ENCODE measurements around the gene FOSL2. TPM values are rescaled to one million over a fixed set of nuclear protein-coding genes. Genes with fewer than 3 reads are reported as not detected.

FOSL2 gene
- total RNA-seq, 1 experiment from 2014 or later: 53.7 TPM

GRCh38 chr2:28390746-28391563, 1.7 kb upstream of the FOSL2 start:
- CTCF ChIA-PET: interaction anchor here (0.6 to 1.8 kb wide), 5 partner anchors 12 to 709 kb away, joined by 3 to 10 read pairs (median 3); no protein-coding TSS in a partner anchor
- no peak overlapping the region for H3K4me3 Mint-ChIP-seq (ENCODE audit: low read depth, unreplicated experiment)
- BruUV-seq (replicated peaks): TSS peak; percentile 36
- peaks cover 30% of the 10 kb centered on the region for H3K36me3 Mint-ChIP-seq (ENCODE audit: insufficient read depth, unreplicated experiment)
- peak; percentile 64 for DNase-seq
- peak overlapping the region; percentile 65 for H3K27ac Mint-ChIP-seq (ENCODE audit: unreplicated experiment)
- intact Hi-C loops (cut with micrococcal nuclease; ENCODE audit: unreplicated experiment): loop anchor here (5.0 to 10.0 kb wide), 4 partner anchors 159 to 586 kb away; no protein-coding TSS in a partner anchor
- no peak for TF ChIP-seq CTCF (IDR thresholded peaks at IDR 0.05; ENCODE audit: unreplicated experiment)
- H3K4me1 Mint-ChIP-seq (ENCODE audit: low read depth, unreplicated experiment): peaks cover 35% of the 10 kb centered on the region
- no peaks in the 10 kb centered on the region for H3K27me3 Mint-ChIP-seq (ENCODE audit: unreplicated experiment)
- H3K9me3 Mint-ChIP-seq (ENCODE audit: low read depth, unreplicated experiment): no peaks in the 10 kb centered on the region

GRCh38 chr2:28391564-28392296, 928 bp upstream of the FOSL2 start:
- intact Hi-C loops (cut with micrococcal nuclease; ENCODE audit: unreplicated experiment): loop anchor here (5.0 to 10.0 kb wide), 4 partner anchors 159 to 587 kb away; no protein-coding TSS in a partner anchor

GRCh38 chr2:28393114-28393836, 617 bp downstream of the FOSL2 start:
- CTCF ChIA-PET: interaction anchor here (0.7 to 1.3 kb wide), 2 partner anchors 12 to 416 kb away, joined by 3 to 7 read pairs; no protein-coding TSS in a partner anchor
- no peak overlapping the region for H3K27ac Mint-ChIP-seq (ENCODE audit: unreplicated experiment)
- DNase-seq: peak; percentile 67
- no peak overlapping the region for H3K4me3 Mint-ChIP-seq (ENCODE audit: low read depth, unreplicated experiment)
- no peaks in the 10 kb centered on the region for H3K9me3 Mint-ChIP-seq (ENCODE audit: low read depth, unreplicated experiment)
- no peak for TF ChIP-seq CTCF (IDR thresholded peaks at IDR 0.05; ENCODE audit: unreplicated experiment)
- H3K36me3 Mint-ChIP-seq (ENCODE audit: insufficient read depth, unreplicated experiment): peaks cover 34% of the 10 kb centered on the region
- H3K4me1 Mint-ChIP-seq (ENCODE audit: low read depth, unreplicated experiment): peaks cover 24% of the 10 kb centered on the region
- intact Hi-C loops (cut with micrococcal nuclease; ENCODE audit: unreplicated experiment): loop anchor here (5.0 to 10.0 kb wide), 4 partner anchors 161 to 588 kb away; no protein-coding TSS in a partner anchor
- no peaks in the 10 kb centered on the region for H3K27me3 Mint-ChIP-seq (ENCODE audit: unreplicated experiment)
- BruUV-seq (replicated peaks): no TSS peak

More at GRCh38 chr2:28391564-28392296, 928 bp upstream of the FOSL2 start:
- Mint-ChIP-seq H3K36me3 (ENCODE audit: insufficient read depth, unreplicated experiment) (peaks cover 30% of the 10 kb centered on the region), H3K9me3 (ENCODE audit: low read depth, unreplicated experiment) (no peaks in the 10 kb centered on the region), H3K27me3 (ENCODE audit: unreplicated experiment) (no peaks in the 10 kb centered on the region), H3K27ac (ENCODE audit: unreplicated experiment) (peak overlapping the region; percentile 65), H3K4me1 (ENCODE audit: low read depth, unreplicated experiment) (peaks cover 33% of the 10 kb centered on the region), H3K4me3 (ENCODE audit: low read depth, unreplicated experiment) (no peak overlapping the region)
- peak; percentile 78 for DNase-seq
- no peak for TF ChIP-seq CTCF (IDR thresholded peaks at IDR 0.05; ENCODE audit: unreplicated experiment)
- BruUV-seq (replicated peaks): no TSS peak
- CTCF ChIA-PET: interaction anchor here (0.6 to 1.8 kb wide), 4 partner anchors 10 to 710 kb away, joined by 3 to 10 read pairs (median 8); no protein-coding TSS in a partner anchor
